WTC11 (cell line): Measurements from ENCODE around the gene CAMTA1. TPM values are rescaled to one million over a fixed set of nuclear protein-coding genes. Genes with fewer than 3 reads are reported as not detected.

Source experiments
- ATAC-seq: fragments of 200-7000 bp; cut with Tn5 transposase; 2 replicates; pipeline ENCODE4 v1.10.0; 2021; ENCODE audit warnings: mild to moderate bottlenecking, moderate library complexity
- CTCF ChIA-PET: fragments of 300-600 bp; sonication (Branson Sonifier 250); formaldehyde crosslinking; loops from one replicate; lab custom pipeline; 2021; ENCODE audit warnings: antibody characterized with exemption; lab: Charles Lee
- POLR2A ChIA-PET: fragments of 350-600 bp; sonication (Branson Sonifier 250); formaldehyde crosslinking; loops from one replicate; lab custom pipeline; 2021; ENCODE audit warnings: antibody characterized with exemption; lab: Charles Lee
- DNase-seq: peaks from one replicate; pipeline ENCODE4 v3.0.0; 2021; ENCODE audit warnings: low spot score
- H3K27ac Mint-ChIP-seq: 2 replicates; pipeline ENCODE4 v1.8.0; 2021; ENCODE audit warnings: mixed read lengths
- H3K27me3 Mint-ChIP-seq: 2 replicates; pipeline ENCODE4 v1.8.0; 2021; ENCODE audit warnings: low read depth, mild to moderate bottlenecking, moderate library complexity, mixed read lengths
- H3K36me3 Mint-ChIP-seq: 2 replicates; pipeline ENCODE4 v1.8.0; 2021; ENCODE audit warnings: mixed read lengths
- H3K4me1 Mint-ChIP-seq: 2 replicates; pipeline ENCODE4 v1.8.0; 2022; ENCODE audit warnings: mixed read lengths
- H3K4me3 Mint-ChIP-seq: 2 replicates; pipeline ENCODE4 v1.8.0; 2021; ENCODE audit warnings: mild to moderate bottlenecking, moderate library complexity, mixed read lengths
- H3K9me3 Mint-ChIP-seq: 2 replicates; pipeline ENCODE4 v1.8.0; 2021; ENCODE audit warnings: mixed read lengths
- AR ChIP-seq: fragments of 250-450 bp; sonication (Bioruptor Pico); IDR thresholded peaks from 2 replicates; pipeline ENCODE4 v1.9.0; 2021; ENCODE audit warnings: mild to moderate bottlenecking
- ATF3 ChIP-seq: sonication (generic); formaldehyde crosslinking; conservative IDR thresholded peaks from 2 replicates; pipeline ENCODE4 v1.8.1; 2022; ENCODE audit warnings: mild to moderate bottlenecking, missing genetic modification reagents
- CREB1 ChIP-seq: sonication (generic); formaldehyde crosslinking; IDR thresholded peaks from 2 replicates; pipeline ENCODE4 v1.8.0; 2023; ENCODE audit warnings: mild to moderate bottlenecking, missing genetic modification reagents
- ERG ChIP-seq: fragments of 250-450 bp; sonication (Bioruptor Pico); IDR thresholded peaks from 2 replicates; pipeline ENCODE4 v1.8.0; 2021; ENCODE audit warnings: mild to moderate bottlenecking
- ETV6 ChIP-seq: sonication (generic); formaldehyde crosslinking; IDR thresholded peaks from 2 replicates; pipeline ENCODE4 v1.8.1; 2022; ENCODE audit warnings: mild to moderate bottlenecking, missing genetic modification reagents
- FOXP1 ChIP-seq: sonication (generic); formaldehyde crosslinking; IDR thresholded peaks from 2 replicates; pipeline ENCODE4 v1.8.0; 2022; ENCODE audit warnings: missing genetic modification reagents, mild to moderate bottlenecking, moderate library complexity, borderline replicate concordance
- GRHL2 ChIP-seq: fragments of 250-450 bp; sonication (Bioruptor Pico); IDR thresholded peaks from 2 replicates; pipeline ENCODE4 v1.8.0; 2022; ENCODE audit warnings: mild to moderate bottlenecking, moderate library complexity; ENCODE audit not compliant: insufficient replicate concordance, severe bottlenecking
- GTF2I ChIP-seq: fragments of 250-450 bp; sonication (Bioruptor Pico); conservative IDR thresholded peaks from 2 replicates; pipeline ENCODE4 v1.4.0; 2021; ENCODE audit warnings: mild to moderate bottlenecking
- JAZF1 ChIP-seq: fragments of 250-450 bp; sonication (Bioruptor Pico); IDR thresholded peaks from 2 replicates; pipeline ENCODE4 v1.9.0; 2021; ENCODE audit warnings: moderate library complexity, mild to moderate bottlenecking, inconsistent platforms
- KAT7 ChIP-seq: sonication (generic); formaldehyde crosslinking; IDR thresholded peaks from 2 replicates; pipeline ENCODE4 v1.8.1; 2023; ENCODE audit warnings: missing genetic modification reagents, mild to moderate bottlenecking, borderline replicate concordance
- MYBL2 ChIP-seq: sonication (generic); formaldehyde crosslinking; IDR thresholded peaks from 2 replicates; pipeline ENCODE4 v1.8.1; 2023; ENCODE audit warnings: mild to moderate bottlenecking, moderate library complexity, missing genetic modification reagents
- NFE2L1 ChIP-seq: sonication (generic); formaldehyde crosslinking; IDR thresholded peaks from 2 replicates; pipeline ENCODE4 v1.8.1; 2023; ENCODE audit warnings: missing genetic modification reagents
- USF2 ChIP-seq: sonication (generic); formaldehyde crosslinking; IDR thresholded peaks from 2 replicates; pipeline ENCODE4 v1.8.1; 2023; ENCODE audit warnings: mild to moderate bottlenecking, missing genetic modification reagents, moderate library complexity
- ZNF219 ChIP-seq: sonication (generic); formaldehyde crosslinking; IDR thresholded peaks from 2 replicates; pipeline ENCODE4 v1.8.0; 2023; ENCODE audit warnings: missing genetic modification reagents, mild to moderate bottlenecking, borderline replicate concordance
- ZNF317 ChIP-seq: sonication (generic); formaldehyde crosslinking; IDR thresholded peaks from 2 replicates; pipeline ENCODE4 v1.8.1; 2023; ENCODE audit warnings: low read depth, mild to moderate bottlenecking, moderate library complexity, missing genetic modification reagents, borderline replicate concordance
- total RNA-seq: library from RNA; stranded (reverse); gene quantifications from 3 replicates; pipeline ENCODE4 v1.2.3, GENCODE V29; 2021

Gene CAMTA1
- total RNA-seq, 1 experiment from 2014 or later: 86.4 TPM

- peaks cover 4% of the 10 kb centered on the region for H3K36me3 Mint-ChIP-seq
- POLR2A ChIA-PET: no interaction called here
- CTCF ChIA-PET: no interaction called here
Observed at GRCh38 chr1:7429290-7429689, 644.0 kb downstream of the CAMTA1 start.

GRCh38 chr1:7430047-7430608, 644.9 kb downstream of the CAMTA1 start:
- TF ChIP-seq NFE2L1 (CRISPR knock-in tag) (peak; percentile 56; the same call in 1 of the 2 replicates), ERG (CRISPR knock-in tag) (no peak), JAZF1 (CRISPR knock-in tag) (no peak), ZNF219 (CRISPR knock-in tag) (no peak), MYBL2 (CRISPR knock-in tag) (no peak)
- TF ChIP-seq, all 79 proteins: peak for 1
- Mint-ChIP-seq H3K4me3 (no peak overlapping the region), H3K27ac (no peak overlapping the region), H3K27me3 (no peaks in the 10 kb centered on the region), H3K9me3 (peaks cover 6% of the 10 kb centered on the region), H3K4me1 (no peaks in the 10 kb centered on the region), H3K36me3 (peaks cover 5% of the 10 kb centered on the region)
- DNase-seq: no peak
- ATAC-seq: no peak
- ChIA-PET CTCF (no interaction called here), POLR2A (no interaction called here)

More at GRCh38 chr1:7429290-7429689, 644.0 kb downstream of the CAMTA1 start:
- no peaks in the 10 kb centered on the region for H3K27me3 Mint-ChIP-seq
- no peaks in the 10 kb centered on the region for H3K4me1 Mint-ChIP-seq
- ATAC-seq (no peak), DNase-seq (no peak)
- no peak for TF ChIP-seq ETV6
- TF ChIP-seq ATF3 (CRISPR knock-in tag): no peak
- H3K4me3 Mint-ChIP-seq: no peak overlapping the region
- H3K27ac Mint-ChIP-seq: no peak overlapping the region
- H3K9me3 Mint-ChIP-seq: peaks cover 4% of the 10 kb centered on the region

- Mint-ChIP-seq H3K27me3 (no peaks in the 10 kb centered on the region), H3K9me3 (peaks cover 6% of the 10 kb centered on the region), H3K36me3 (peaks cover 5% of the 10 kb centered on the region), H3K4me3 (no peak overlapping the region), H3K27ac (no peak overlapping the region), H3K4me1 (no peaks in the 10 kb centered on the region)
- POLR2A ChIA-PET: no interaction called here
- TF ChIP-seq GRHL2 (CRISPR knock-in tag): no peak
- TF ChIP-seq GTF2I (CRISPR knock-in tag): no peak
- no peak for TF ChIP-seq USF2 (CRISPR knock-in tag)
- no peak for TF ChIP-seq KAT7 (CRISPR knock-in tag)
- no peak for TF ChIP-seq ZNF317 (CRISPR knock-in tag)
- CTCF ChIA-PET: no interaction called here
- DNase-seq: no peak
- no peak for ATAC-seq
Observed at GRCh38 chr1:7430691-7431090, 645.4 kb downstream of the CAMTA1 start.

- no peak for DNase-seq
- no peak for ATAC-seq
- no peaks in the 10 kb centered on the region for H3K4me1 Mint-ChIP-seq
- H3K27me3 Mint-ChIP-seq: no peaks in the 10 kb centered on the region
- no peak for TF ChIP-seq CREB1 (CRISPR knock-in tag)
- no peak for TF ChIP-seq FOXP1 (CRISPR knock-in tag)
- no peak for TF ChIP-seq AR (CRISPR knock-in tag)
- H3K4me3 Mint-ChIP-seq: no peak overlapping the region
- H3K36me3 Mint-ChIP-seq: peaks cover 5% of the 10 kb centered on the region
- H3K9me3 Mint-ChIP-seq: peaks cover 6% of the 10 kb centered on the region
- POLR2A ChIA-PET: no interaction called here
- H3K27ac Mint-ChIP-seq: no peak overlapping the region
- CTCF ChIA-PET: interaction anchor here (1.0 kb wide), 1 partner anchor 207 kb away, joined by 3 read pairs; no protein-coding TSS in a partner anchor
Observed at GRCh38 chr1:7432102-7432899, 647.0 kb downstream of the CAMTA1 start.
